A549 (cell line): ENCODE results near the gene MAD1L1. TPM values are rescaled to one million over a fixed set of nuclear protein-coding genes. Genes with fewer than 3 reads are reported as not detected.

Source experiments
- ATAC-seq, 2 experiments: fragments of 200-7000 bp in 1 of 2; fragments of >200 bp in 1 of 2; cut with Nextera tagmentation in 1 of 2; cut with Tn5 transposase in 1 of 2; 3 replicates each; pipeline versions ENCODE4 v1.8.0 to v1.9.1; 2018 to 2020; ENCODE audit warnings: mild to moderate bottlenecking in 1 of 2, moderate library complexity in 1 of 2
- CTCF ChIA-PET: fragments of 300-600 bp; sonication (Branson Sonifier 250); formaldehyde crosslinking; extraction: SDS; loops from one replicate; lab custom pipeline; 2021; ENCODE audit warnings: antibody characterized with exemption, inconsistent platforms; lab: Yijun Ruan, JAX
- POLR2A ChIA-PET: fragments of 350-600 bp; formaldehyde crosslinking; extraction: SDS; loops from one replicate; lab custom pipeline; 2021; ENCODE audit warnings: antibody characterized with exemption, inconsistent platforms; lab: Yijun Ruan, JAX
- DNase-seq, 2 experiments: peaks; one replicate each; pipeline versions ENCODE4 v3.0.0 to v3.0.0-alpha.2; 2011 to 2016; ENCODE audit warnings: low read depth in 1 of 2, low spot score in 1 of 2
- FAIRE-seq: peaks from 2 replicates; lab custom pipeline; 2011; peaks lifted over from hg19 to GRCh38; lab: Jason Lieb, UNC
- H3K27ac ChIP-seq, 2 experiments: fragments of >200 bp; sonication (Bioruptor Twin); formaldehyde crosslinking; 3 replicates each; pipeline ENCODE4 v1.5.1; 2016 to 2017
- H3K4me1 ChIP-seq: fragments of >200 bp; sonication (Bioruptor Twin); formaldehyde crosslinking; 3 replicates; pipeline ENCODE4 v1.6.1; 2016
- H3K4me2 ChIP-seq: fragments of >200 bp; sonication (Bioruptor Twin); formaldehyde crosslinking; 3 replicates; pipeline ENCODE4 v1.6.1; 2016
- H3K4me3 ChIP-seq: fragments of >200 bp; sonication (Bioruptor Twin); formaldehyde crosslinking; 3 replicates; pipeline ENCODE4 v1.5.1; 2016
- H3K9me3 ChIP-seq: fragments of >200 bp; sonication (Bioruptor Twin); formaldehyde crosslinking; 3 replicates; pipeline ENCODE4 v1.6.1; 2016
- BCL3 ChIP-seq: fragments of >200 bp; sonication (Bioruptor Twin); formaldehyde crosslinking; IDR thresholded peaks from 3 replicates; pipeline ENCODE4 v1.6.1; 2016
- BHLHE40 ChIP-seq: IDR thresholded peaks from 2 replicates; pipeline ENCODE4 v1.6.1; 2012; ENCODE audit warnings: low read depth, low read length, inconsistent platforms
- CBX8 ChIP-seq: fragments of 200-600 bp; sonication (generic); IDR thresholded peaks from 2 replicates; pipeline ENCODE4 v1.6.1; 2016
- CEBPB ChIP-seq, 2 experiments: fragments of >200 bp in 1 of 2; sonication (Bioruptor Twin) in 1 of 2; formaldehyde crosslinking in 1 of 2; IDR thresholded peaks; 2 replicates each; pipeline ENCODE4 v1.6.1; 2012 to 2016
- CHD2 ChIP-seq: fragments of 150-350 bp; IDR thresholded peaks from 2 replicates; pipeline ENCODE4 v1.6.1; 2014; ENCODE audit warnings: low read length; ENCODE audit not compliant: partially characterized antibody
- EP300 ChIP-seq, 2 experiments: fragments of >200 bp; sonication (Bioruptor Twin); formaldehyde crosslinking; IDR thresholded peaks; 2 replicates in 1 of 2; 3 replicates in 1 of 2; pipeline ENCODE4 v1.6.1; 2016 to 2017
- FOXS1 ChIP-seq: fragments of 250-450 bp; sonication (Bioruptor Pico); IDR thresholded peaks from 2 replicates; pipeline ENCODE4 v1.5.0; 2020; ENCODE audit warnings: mild to moderate bottlenecking, moderate library complexity
- HEYL ChIP-seq: fragments of 250-450 bp; sonication (Bioruptor Pico); IDR thresholded peaks from 2 replicates; pipeline ENCODE4 v1.8.0; 2021; ENCODE audit warnings: mild to moderate bottlenecking, moderate library complexity
- HMGXB4 ChIP-seq: fragments of 250-450 bp; sonication (Bioruptor Pico); IDR thresholded peaks from 2 replicates; pipeline ENCODE4 v1.5.0; 2021; ENCODE audit warnings: mild to moderate bottlenecking, moderate library complexity, borderline replicate concordance
- JUN ChIP-seq, 2 experiments: fragments of >200 bp; sonication (Bioruptor Twin); formaldehyde crosslinking; IDR thresholded peaks; 2 replicates in 1 of 2; 3 replicates in 1 of 2; pipeline ENCODE4 v1.6.1; 2016 to 2017
- KDM1A ChIP-seq: fragments of 200-600 bp; sonication (generic); IDR thresholded peaks from 2 replicates; pipeline ENCODE4 v1.6.1; 2016; ENCODE audit warnings: low read depth, mild to moderate bottlenecking
- KDM5A ChIP-seq: fragments of 200-600 bp; sonication (generic); IDR thresholded peaks from 2 replicates; pipeline ENCODE4 v1.6.1; 2016; ENCODE audit warnings: antibody characterized with exemption, mild to moderate bottlenecking
- NPAS2 ChIP-seq: fragments of 250-450 bp; sonication (Bioruptor Pico); IDR thresholded peaks from 2 replicates; pipeline ENCODE4 v1.8.0; 2022; ENCODE audit warnings: mild to moderate bottlenecking, moderate library complexity, borderline replicate concordance
- PBX3 ChIP-seq: IDR thresholded peaks from 2 replicates; pipeline ENCODE4 v1.6.1; 2012
- POLR2A ChIP-seq: IDR thresholded peaks from 2 replicates; pipeline ENCODE4 v1.6.1; 2012; ENCODE audit warnings: mild to moderate bottlenecking, low read length
- POLR2AphosphoS2 ChIP-seq: conservative IDR thresholded peaks from 2 replicates; pipeline ENCODE4 v1.6.1; 2012; ENCODE audit warnings: low read length, improper control_type of control experiment, inconsistent platforms
- REST ChIP-seq: fragments of 200-600 bp; sonication (generic); IDR thresholded peaks from 2 replicates; pipeline ENCODE4 v1.6.1; 2016; ENCODE audit warnings: antibody characterized with exemption, mild to moderate bottlenecking, moderate library complexity
- RFX5 ChIP-seq: fragments of 450-650 bp; IDR thresholded peaks from 2 replicates; pipeline ENCODE4 v1.7.1; 2014; ENCODE audit warnings: antibody characterized with exemption, mild to moderate bottlenecking, moderate library complexity
- RNF2 ChIP-seq: fragments of 200-600 bp; sonication (generic); IDR thresholded peaks from 2 replicates; pipeline ENCODE4 v1.6.1; 2016; ENCODE audit warnings: low read depth, mild to moderate bottlenecking, antibody characterized with exemption, moderate library complexity, borderline replicate concordance
- SREBF2 ChIP-seq: fragments of 450-650 bp; IDR thresholded peaks from 2 replicates; pipeline ENCODE4 v1.6.1; 2014; ENCODE audit warnings: mild to moderate bottlenecking, moderate library complexity
- WGBS: methylation state at CpG from one replicate; pipeline ENCODE4 v1.1.6; 2017; ENCODE audit errors: missing lambda C conversion rate; 5-methylcytosine and 5-hydroxymethylcytosine counted together
- polyA plus RNA-seq, 4 experiments: library from polyadenylated mRNA; depleted of rRNA in 3 of 4; stranded (reverse); fragments of >200 nt; fragmentation: RNase III in 1 of 4; extraction: RNeasy Plus Mini Kit Qiagen cat#74134 plus additional on column Dnase treatment in 1 of 4; gene quantifications; 2 replicates in 3 of 4; 3 replicates in 1 of 4; pipeline ENCODE4 v1.2.3, GENCODE V29; 2011 to 2017

The MAD1L1 gene
- polyA plus RNA-seq, 2 of the 4 experiments (the other 2 are of a cell fraction), result 13.6 to 16.6 TPM

GRCh38 chr7:1928645-1929348 lies 303.9 kb downstream of the MAD1L1 start:
- TF ChIP-seq FOXS1 (CRISPR knock-in tag) (no peak), BCL3 (no peak), RFX5 (no peak), RNF2 (no peak), JUN (IDR thresholded peaks at IDR 0.05) (no peak)
- no peak overlapping the region for H3K4me3 ChIP-seq
- CTCF ChIA-PET, result no interaction called here
- H3K9me3 ChIP-seq, result no peaks in the 10 kb centered on the region
- 84% methylated on average over 17 of the region's 20 CpGs for WGBS
- no peak for ATAC-seq
- POLR2A ChIA-PET, result no interaction called here
- no peak overlapping the region for H3K27ac ChIP-seq
- FAIRE-seq, result no peak
- H3K4me1 ChIP-seq, result no peaks in the 10 kb centered on the region
- no peak for DNase-seq
- H3K4me2 ChIP-seq, result no peak overlapping the region

GRCh38 chr7:1927937-1928644 lies 304.7 kb downstream of the MAD1L1 start:
- FAIRE-seq (no peak), ATAC-seq (no peak), DNase-seq (no peak)
- H3K4me1 ChIP-seq, result no peaks in the 10 kb centered on the region
- H3K9me3 ChIP-seq, result no peaks in the 10 kb centered on the region
- no peak overlapping the region for H3K4me2 ChIP-seq
- 84% methylated on average over 22 of the region's 35 CpGs for WGBS
- ChIA-PET POLR2A (no interaction called here), CTCF (no interaction called here)
- H3K27ac ChIP-seq, result no peak overlapping the region
- H3K4me3 ChIP-seq, result no peak overlapping the region
- TF ChIP-seq NPAS2 (CRISPR knock-in tag), result no peak
- TF ChIP-seq, all 56 proteins: peak for 0

- no peak for FAIRE-seq
- 91% methylated on average over 5 of the region's 5 CpGs for WGBS
- POLR2A ChIA-PET, result no interaction called here
- H3K9me3 ChIP-seq, result no peaks in the 10 kb centered on the region
- no peak overlapping the region for H3K4me3 ChIP-seq
- TF ChIP-seq SREBF2 (no peak), POLR2A (no peak), CEBPB (IDR thresholded peaks at IDR 0.05) (no peak), HMGXB4 (CRISPR knock-in tag) (no peak), HEYL (CRISPR knock-in tag) (no peak), EP300 (IDR thresholded peaks at IDR 0.05) (no peak), BHLHE40 (no peak), POLR2AphosphoS2 (no peak), KDM1A (no peak), PBX3 (no peak), CBX8 (no peak), KDM5A (no peak), CHD2 (no peak), REST (no peak), BCL3 (no peak)
- TF ChIP-seq, all 56 proteins: peak for 0
- H3K27ac ChIP-seq, result no peak overlapping the region
- ATAC-seq, result no peak
- DNase-seq, result no peak
- H3K4me2 ChIP-seq, result no peak overlapping the region
- H3K4me1 ChIP-seq, result no peaks in the 10 kb centered on the region
- CTCF ChIA-PET, result interaction anchor here (0.6 to 1.5 kb wide), 2 partner anchors 8 to 352 kb away, joined by 3 read pairs; no protein-coding TSS in a partner anchor
Measured at GRCh38 chr7:1926908-1927306, 305.8 kb downstream of the MAD1L1 start.
